ENCODE measurements around the gene ACVR1.

DNA sequence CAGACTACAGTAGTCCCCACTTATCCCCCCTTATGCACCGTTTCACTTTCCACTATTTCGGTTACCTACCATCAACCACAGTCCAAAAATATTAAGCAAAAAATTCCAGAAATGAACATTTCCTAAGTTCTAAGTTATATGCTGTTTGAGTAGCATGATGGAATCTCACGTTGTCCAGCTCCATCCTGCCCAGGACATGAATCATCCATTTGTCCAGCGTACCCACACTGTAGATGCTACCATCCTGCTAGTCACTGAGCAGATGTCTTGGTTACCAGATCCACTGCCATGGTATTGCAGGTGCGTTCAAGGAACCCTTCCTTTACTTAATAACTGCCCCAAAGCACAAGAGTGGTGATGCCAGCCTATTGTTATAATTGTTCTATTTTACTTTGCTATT is 87.9 kb downstream of the ACVR1 start:
- TF ChIP-seq, protein P1, sequence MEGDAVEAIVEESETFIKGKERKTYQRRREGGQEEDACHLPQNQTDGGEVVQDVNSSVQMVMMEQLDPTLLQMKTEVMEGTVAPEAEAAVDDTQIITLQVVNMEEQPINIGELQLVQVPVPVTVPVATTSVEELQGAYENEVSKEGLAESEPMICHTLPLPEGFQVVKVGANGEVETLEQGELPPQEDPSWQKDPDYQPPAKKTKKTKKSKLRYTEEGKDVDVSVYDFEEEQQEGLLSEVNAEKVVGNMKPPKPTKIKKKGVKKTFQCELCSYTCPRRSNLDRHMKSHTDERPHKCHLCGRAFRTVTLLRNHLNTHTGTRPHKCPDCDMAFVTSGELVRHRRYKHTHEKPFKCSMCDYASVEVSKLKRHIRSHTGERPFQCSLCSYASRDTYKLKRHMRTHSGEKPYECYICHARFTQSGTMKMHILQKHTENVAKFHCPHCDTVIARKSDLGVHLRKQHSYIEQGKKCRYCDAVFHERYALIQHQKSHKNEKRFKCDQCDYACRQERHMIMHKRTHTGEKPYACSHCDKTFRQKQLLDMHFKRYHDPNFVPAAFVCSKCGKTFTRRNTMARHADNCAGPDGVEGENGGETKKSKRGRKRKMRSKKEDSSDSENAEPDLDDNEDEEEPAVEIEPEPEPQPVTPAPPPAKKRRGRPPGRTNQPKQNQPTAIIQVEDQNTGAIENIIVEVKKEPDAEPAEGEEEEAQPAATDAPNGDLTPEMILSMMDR (conservative IDR thresholded peaks at IDR 0.05; ENCODE audit: low read depth, low read length), result no peak
- TF ChIP-seq EZH2 (IDR thresholded peaks at IDR 0.05; ENCODE audit: borderline replicate concordance, low read depth, low read length, poor library complexity, severe bottlenecking), result no peak
